Left colon (tissue), 2 donors: ENCODE results near the gene WDFY3. TPM values are rescaled to one million over a fixed set of nuclear protein-coding genes. Genes with fewer than 3 reads are reported as not detected.

Experiments used
- ATAC-seq: fragments of 200-7000 bp; cut with Tn5 transposase; one replicate; pipeline ENCODE4 v1.9.1; 2020; ENCODE audit warnings: mild to moderate bottlenecking, moderate library complexity
- DNase-seq, 2 donors: peaks; one replicate each; pipeline ENCODE4 v3.0.0-alpha.2; 2020
- intact Hi-C, 2 donors: fragments of 100-400 bp; cut with DNase I in 1 of 2; cut with micrococcal nuclease in 1 of 2; formaldehyde crosslinking; loops; one replicate each; pipeline versions ENCODE4 v1.11.2 to v1.14.0; 2022; cut with DNase I, micrococcal nuclease
- long read RNA-seq: library from polyadenylated mRNA; unstranded; transcript quantifications from one replicate; pipeline ENCODE4 v2.0.0, GENCODE V29; 2021
- total RNA-seq, 2 donors: library from RNA; stranded (reverse); fragmentation: NEBNext Ultra II Directional; extraction: Animal tissue kit (Norgen Biotek cat#: 25700); gene quantifications; one replicate each; pipeline ENCODE4 v1.2.1, GENCODE V29; 2021
- donor health status: DM: no; HTN: no; CAD: no.
- donor health status: DM: yes; HTN: yes; CAD: no.

WDFY3 gene
- total RNA-seq: 10 to 100 TPM; 51.8 to 52.1 TPM
- long read RNA-seq, partial matches to known transcripts: 5 of 7 reads
- long read RNA-seq, other reads (novel, unspliced or antisense): 2 of 7 reads

GRCh38 chr4:84966382-84967242, at the start of gene WDFY3:
TSS of gene WDFY3 (minus strand) at chr4:84966690. CDS start at chr4:84860591, 106,099 bp downstream.
- peak; percentile 93 for ATAC-seq
- DNase-seq: peak; percentile 72 to 87
- intact Hi-C loops: no loop called here

GRCh38 chr4:85005865-85006377, 39.4 kb upstream of the WDFY3 start:
- DNase-seq: no peak
- intact Hi-C loops: no loop called here
- ATAC-seq: no peak

- DNase-seq (no peak), ATAC-seq (no peak)
- intact Hi-C loops: no loop called here
Measured at GRCh38 chr4:85000343-85000742, 33.9 kb upstream of the WDFY3 start.

- DNase-seq: no peak
- no peak for ATAC-seq
- intact Hi-C loops: no loop called here
Measured at GRCh38 chr4:84995386-84995785, 28.9 kb upstream of the WDFY3 start.

- DNase-seq: no peak
Measured at GRCh38 chr4:84994280-84994679, 27.8 kb upstream of the WDFY3 start.

GRCh38 chr4:84985952-84986351, 19.5 kb upstream of the WDFY3 start:
- DNase-seq: no peak
- no peak for ATAC-seq
- intact Hi-C loops: no loop called here

More at GRCh38 chr4:84994280-84994679, 27.8 kb upstream of the WDFY3 start:
- intact Hi-C loops: no loop called here
- no peak for ATAC-seq

GRCh38 chr4:84977396-84977795, 10.9 kb upstream of the WDFY3 start:
- no peak for ATAC-seq
- intact Hi-C loops: no loop called here
- no peak for DNase-seq

- intact Hi-C loops: loop anchor here in 1 of 2 donors (2.0 kb wide), 1 partner anchor 223 kb away; no protein-coding TSS in a partner anchor
- ATAC-seq: no peak
- no peak for DNase-seq
Measured at GRCh38 chr4:84973856-84974255, 7.4 kb upstream of the WDFY3 start.

- ATAC-seq (no peak), DNase-seq (no peak)
- intact Hi-C loops: no loop called here
Measured at GRCh38 chr4:84971319-84971932, 4.9 kb upstream of the WDFY3 start.

- intact Hi-C loops: no loop called here
Measured at GRCh38 chr4:84968925-84969324, 2.4 kb upstream of the WDFY3 start.

GRCh38 chr4:84967243-84967690, 777 bp upstream of the WDFY3 start:
- ATAC-seq (no peak), DNase-seq (no peak)
- intact Hi-C loops: no loop called here

More at GRCh38 chr4:84968925-84969324, 2.4 kb upstream of the WDFY3 start:
- DNase-seq (no peak), ATAC-seq (no peak)

GRCh38 chr4:84965553-84966381, 723 bp downstream of the WDFY3 start:
- DNase-seq: peak in 1 of 2 donors; percentile 55
- intact Hi-C loops: no loop called here
- ATAC-seq: peak; percentile 58

GRCh38 chr4:84964995-84965552, 1.4 kb downstream of the WDFY3 start:
- no peak for DNase-seq
- no peak for ATAC-seq
- intact Hi-C loops: no loop called here

GRCh38 chr4:84962102-84962501, 4.4 kb downstream of the WDFY3 start:
- ATAC-seq (no peak), DNase-seq (no peak)
- intact Hi-C loops: no loop called here

- ATAC-seq: no peak
- intact Hi-C loops: no loop called here
Measured at GRCh38 chr4:84958434-84958833, 8.1 kb downstream of the WDFY3 start.

GRCh38 chr4:84957514-84958420, 8.7 kb downstream of the WDFY3 start:
- DNase-seq (no peak), ATAC-seq (no peak)
- intact Hi-C loops: no loop called here

More at GRCh38 chr4:84958434-84958833, 8.1 kb downstream of the WDFY3 start:
- no peak for DNase-seq

- ATAC-seq: no peak
- intact Hi-C loops: no loop called here
- DNase-seq: no peak
Measured at GRCh38 chr4:84956014-84956413, 10.5 kb downstream of the WDFY3 start.
